Ishikawa (cell line): ENCODE data around the gene DYNLL1.

ENCODE experiments used
- CEBPB ChIP-seq: IDR thresholded peaks from 2 replicates; pipeline ENCODE4 v1.6.1; 2012
- CREB1 ChIP-seq: IDR thresholded peaks from 2 replicates; pipeline ENCODE4 v1.6.1; 2012; ENCODE audit warnings: low read depth
- EGR1 ChIP-seq: IDR thresholded peaks from 2 replicates; pipeline ENCODE4 v1.6.1; 2012
- EP300 ChIP-seq: IDR thresholded peaks from 2 replicates; pipeline ENCODE4 v1.6.1; 2012; ENCODE audit warnings: borderline replicate concordance
- FOXM1 ChIP-seq: IDR thresholded peaks from 2 replicates; pipeline ENCODE4 v1.6.1; 2012; ENCODE audit warnings: low read depth, borderline replicate concordance
- MAX ChIP-seq: IDR thresholded peaks from 2 replicates; pipeline ENCODE4 v1.6.1; 2012
- NFIC ChIP-seq: IDR thresholded peaks from 2 replicates; pipeline ENCODE4 v1.6.1; 2012
- RAD21 ChIP-seq: IDR thresholded peaks from 2 replicates; pipeline ENCODE4 v1.6.1; 2012; ENCODE audit warnings: low read depth
- REST ChIP-seq: IDR thresholded peaks from 2 replicates; pipeline ENCODE4 v1.6.1; 2012; ENCODE audit warnings: low read depth, mild to moderate bottlenecking
- TAF1 ChIP-seq: IDR thresholded peaks from 2 replicates; pipeline ENCODE4 v1.6.1; 2012; ENCODE audit warnings: low read depth, mild to moderate bottlenecking
- TCF12 ChIP-seq: IDR thresholded peaks from 2 replicates; pipeline ENCODE4 v1.6.1; 2012; ENCODE audit warnings: low read depth
- TEAD4 ChIP-seq: IDR thresholded peaks from 2 replicates; pipeline ENCODE4 v1.6.1; 2012
- USF1 ChIP-seq: IDR thresholded peaks from 2 replicates; pipeline ENCODE4 v1.6.1; 2012
- YY1 ChIP-seq: IDR thresholded peaks from 2 replicates; pipeline ENCODE4 v1.6.1; 2012; ENCODE audit warnings: low read depth
- ZBTB7A ChIP-seq: IDR thresholded peaks from 2 replicates; pipeline ENCODE4 v1.6.1; 2012; ENCODE audit warnings: low read depth

The DYNLL1 gene

GRCh38 chr12:120455302-120455701, 40.6 kb upstream of the DYNLL1 start:
- TF ChIP-seq MAX (no peak), RAD21 (no peak)

GRCh38 chr12:120457133-120457532, 38.8 kb upstream of the DYNLL1 start:
- TF ChIP-seq EGR1 (no peak), NFIC (no peak), MAX (no peak), YY1 (no peak), TCF12 (no peak), FOXM1 (no peak)

GRCh38 chr12:120460157-120460556, 35.8 kb upstream of the DYNLL1 start:
- TF ChIP-seq FOXM1 (no peak), TAF1 (no peak), REST (no peak), TCF12 (no peak), CEBPB (no peak), TEAD4 (no peak), USF1 (no peak), NFIC (no peak), EGR1 (no peak), RAD21 (no peak), EP300 (no peak), CREB1 (no peak), MAX (no peak), ZBTB7A (no peak), YY1 (no peak)

- TF ChIP-seq ZBTB7A (no peak), REST (no peak), EGR1 (no peak), TAF1 (no peak), RAD21 (no peak), EP300 (no peak), MAX (no peak), FOXM1 (no peak), CEBPB (no peak), CREB1 (no peak), YY1 (no peak), TCF12 (no peak), TEAD4 (no peak), NFIC (no peak), USF1 (no peak)
These were observed 33.7 kb upstream of the DYNLL1 start for GRCh38 chr12:120462099-120462640.

GRCh38 chr12:120463712-120464111, 32.2 kb upstream of the DYNLL1 start:
- TF ChIP-seq ZBTB7A (no peak), YY1 (no peak), MAX (no peak)

GRCh38 chr12:120465756-120466155, 30.2 kb upstream of the DYNLL1 start:
- TF ChIP-seq TAF1: no peak
- no peak for TF ChIP-seq TEAD4
- TF ChIP-seq REST: no peak
- no peak for TF ChIP-seq EGR1
- TF ChIP-seq TCF12: no peak
- no peak for TF ChIP-seq CEBPB
- TF ChIP-seq USF1: no peak
